GM12891 (cell line): ENCODE data around the gene TSPAN17.

Experiments
- PAX5 ChIP-seq: IDR thresholded peaks from 2 replicates; pipeline ENCODE4 v1.6.1; 2011; ENCODE audit warnings: low read length, moderate library complexity, mild to moderate bottlenecking; ENCODE audit not compliant: insufficient read depth, severe bottlenecking
- POLR2A ChIP-seq: IDR thresholded peaks from 2 replicates; pipeline ENCODE4 v1.6.1; 2011; ENCODE audit warnings: low read depth, low read length, control low read depth
- POLR2AphosphoS5 ChIP-seq: IDR thresholded peaks from 2 replicates; pipeline ENCODE4 v1.6.1; 2011; ENCODE audit warnings: low read depth, low read length, control low read depth
- POU2F2 ChIP-seq: IDR thresholded peaks from 2 replicates; pipeline ENCODE4 v1.6.1; 2011; ENCODE audit warnings: low read depth, mild to moderate bottlenecking, control low read depth, low read length, moderate library complexity
- SPI1 ChIP-seq: IDR thresholded peaks from 2 replicates; pipeline ENCODE4 v1.6.1; 2011; ENCODE audit warnings: low read depth, low read length, control low read depth
- TAF1 ChIP-seq: IDR thresholded peaks from 2 replicates; pipeline ENCODE4 v1.6.1; 2011; ENCODE audit warnings: low read depth, low read length, control low read depth

DNA sequence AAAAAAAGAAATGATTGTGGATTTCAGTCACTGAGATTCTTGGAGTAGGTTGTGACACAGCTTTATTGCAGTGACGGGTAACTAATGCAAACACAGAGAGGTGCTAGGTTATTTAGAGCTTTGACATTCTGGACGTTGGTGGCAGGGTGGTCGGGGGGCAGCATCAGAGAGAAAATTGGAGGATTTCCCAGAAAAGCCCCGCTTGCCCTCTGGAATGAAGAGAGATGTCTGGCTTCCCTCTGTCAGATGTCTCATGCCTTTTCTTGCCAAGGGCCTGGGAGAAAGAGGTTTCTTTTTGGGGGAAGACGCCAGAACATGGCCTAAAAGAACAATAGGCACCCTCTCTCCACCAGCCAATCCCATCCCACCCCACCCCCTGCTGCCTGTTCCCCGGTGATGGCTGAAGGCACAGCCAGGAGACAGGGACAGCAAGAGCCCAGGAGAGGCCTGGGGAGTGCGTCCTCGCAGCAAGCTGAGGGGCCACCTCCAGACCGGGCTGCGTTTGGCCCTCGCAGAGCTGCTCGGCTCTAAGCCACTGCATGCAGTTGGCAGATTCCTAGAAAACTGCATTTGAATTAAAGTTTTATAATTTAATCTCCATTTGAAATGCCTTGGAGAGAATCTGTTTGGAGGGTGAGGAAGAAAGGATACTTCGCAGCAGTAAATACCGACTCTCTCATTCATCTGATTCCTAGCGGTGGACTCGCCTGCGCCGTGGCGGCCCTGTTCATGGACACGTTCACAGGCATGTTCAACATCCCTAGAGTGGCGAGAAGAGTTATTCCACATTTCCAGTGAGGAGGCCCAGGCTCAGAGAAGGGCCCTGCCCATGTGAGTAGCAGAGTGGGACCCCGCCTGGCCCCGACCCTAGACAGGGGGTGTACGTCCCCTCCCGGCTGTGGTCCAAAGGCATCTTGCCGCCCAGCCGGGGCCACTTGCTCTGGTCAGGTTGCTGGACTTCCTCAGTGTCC is 55.7 kb downstream of the TSPAN17 start:
- TF ChIP-seq SPI1 = no peak
- TF ChIP-seq POLR2A = no peak
- no peak for TF ChIP-seq POLR2AphosphoS5
- no peak for TF ChIP-seq TAF1
- TF ChIP-seq PAX5 = no peak
- no peak for TF ChIP-seq POU2F2
